ENCODE measurements around the gene BAIAP2L2.
"Not testable (repeated sequence)": the region's sequence is repeated elsewhere in the genome, so short reads cannot be mapped to it uniquely, and the experiment has no call there.

BAIAP2L2 gene

GRCh38 chr22:38127869-38128268 lies 17.4 kb upstream of the BAIAP2L2 start:
- no peak for DNase-seq

- DNase-seq: no peak
Measured at GRCh38 chr22:38126928-38127668, 16.6 kb upstream of the BAIAP2L2 start.

- DNase-seq: peak in 6 of 51 donors; percentile 17 to 41 (median 21)
Measured at GRCh38 chr22:38125751-38126201, 15.3 kb upstream of the BAIAP2L2 start.

GRCh38 chr22:38125038-38125610 lies 14.6 kb upstream of the BAIAP2L2 start:
- no peak for DNase-seq

DNA sequence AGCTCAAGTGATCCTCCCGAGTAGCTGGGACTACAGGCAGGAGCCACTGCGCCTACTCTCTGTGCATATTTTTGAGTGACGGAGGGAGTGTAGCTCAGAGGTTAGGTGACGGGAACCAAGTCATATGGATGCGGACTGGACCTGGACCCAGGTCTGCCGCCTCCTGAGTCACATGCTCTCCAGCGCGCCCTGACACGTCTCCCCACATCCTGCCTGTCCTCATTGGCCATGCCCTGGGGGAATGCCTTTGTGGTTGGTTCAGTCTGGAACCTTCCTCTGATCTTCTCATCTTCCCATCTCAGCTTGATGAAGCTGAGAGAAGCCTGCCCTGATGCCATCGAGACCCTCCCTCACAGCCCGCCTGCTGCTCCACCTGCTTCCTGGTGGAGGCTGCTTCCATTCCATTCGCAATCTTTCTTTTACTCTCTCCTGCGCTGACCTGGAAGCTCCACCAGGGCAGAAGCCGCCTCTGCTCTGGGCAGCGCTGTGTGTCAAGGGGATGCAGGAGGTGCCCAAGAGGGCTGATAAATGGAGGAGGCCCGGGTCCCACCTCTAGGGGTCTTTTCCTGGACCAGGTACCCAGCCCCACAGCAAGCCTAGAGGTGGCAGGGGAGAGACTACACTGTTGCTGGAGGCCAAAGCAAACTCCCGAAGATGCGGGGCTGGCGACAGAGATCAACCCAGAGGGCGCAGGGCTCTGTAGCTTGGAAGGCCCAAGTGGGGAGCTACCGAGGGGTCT lies 13.9 kb upstream of the BAIAP2L2 start:
- DNase-seq: no peak

GRCh38 chr22:38122616-38123015 lies 12.1 kb upstream of the BAIAP2L2 start:
- no peak for DNase-seq

DNA sequence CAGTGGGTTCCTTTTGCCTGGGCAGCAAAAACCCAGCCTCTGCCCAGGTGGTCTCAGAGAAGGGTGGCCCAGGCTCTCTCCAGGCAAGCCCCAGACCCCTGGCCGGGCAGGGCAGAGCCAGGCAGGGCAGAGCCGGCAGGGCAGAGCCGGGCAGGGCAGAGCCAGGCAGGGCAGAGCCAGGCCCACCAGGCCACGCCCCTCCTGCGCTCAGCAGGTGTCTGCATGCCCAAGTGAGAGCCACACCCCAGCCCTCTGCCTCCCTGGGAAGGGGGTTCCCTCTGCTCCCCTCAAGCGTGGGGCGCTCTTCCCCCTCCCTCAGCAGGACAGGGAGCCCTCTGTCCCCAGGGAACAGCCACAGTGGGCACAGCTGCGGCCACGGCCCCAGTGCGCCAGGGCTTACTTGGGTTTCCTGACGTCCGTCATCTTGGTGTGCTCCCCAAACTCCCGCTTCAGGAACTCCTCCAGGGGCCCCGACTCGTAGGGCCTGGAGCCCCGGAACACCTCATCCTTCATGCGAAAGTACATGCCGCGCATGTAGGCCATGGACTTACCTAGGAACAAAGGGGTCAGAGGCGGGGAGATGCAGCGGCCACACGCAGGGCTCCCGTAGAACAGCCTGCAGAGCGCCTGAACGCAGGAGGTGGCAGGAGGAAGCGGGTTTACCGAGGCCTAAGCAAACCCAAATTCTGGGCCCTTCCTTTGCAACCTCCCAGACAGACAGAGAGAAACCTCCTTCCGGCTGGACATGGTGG lies 10.1 kb upstream of the BAIAP2L2 start:
- DNase-seq: no peak

DNA sequence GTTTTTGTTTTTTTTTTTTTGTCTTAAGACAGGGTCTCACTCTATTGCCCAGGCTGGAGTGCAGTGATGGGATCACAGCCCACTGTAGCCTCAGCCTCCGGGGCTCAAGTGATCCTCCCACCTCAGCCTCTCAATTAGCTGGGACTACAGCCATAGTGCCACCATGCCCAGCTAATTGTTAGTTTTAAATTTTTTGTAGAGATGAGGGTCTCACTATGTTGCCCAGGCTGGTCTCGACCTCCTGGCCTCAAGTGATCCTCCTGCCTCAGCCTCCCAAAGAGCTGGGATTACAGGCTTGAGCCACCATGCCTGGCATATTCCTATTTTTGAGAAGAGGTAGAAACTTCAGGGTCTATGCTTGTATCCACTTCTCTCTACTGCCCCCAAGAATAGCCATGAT lies 8.3 kb upstream of the BAIAP2L2 start:
- DNase-seq: not testable (repeated sequence)

GRCh38 chr22:38118182-38118581 lies 7.7 kb upstream of the BAIAP2L2 start:
- DNase-seq: no peak

- not testable (repeated sequence) for DNase-seq
Measured at GRCh38 chr22:38117556-38117955, 7.1 kb upstream of the BAIAP2L2 start.

DNA sequence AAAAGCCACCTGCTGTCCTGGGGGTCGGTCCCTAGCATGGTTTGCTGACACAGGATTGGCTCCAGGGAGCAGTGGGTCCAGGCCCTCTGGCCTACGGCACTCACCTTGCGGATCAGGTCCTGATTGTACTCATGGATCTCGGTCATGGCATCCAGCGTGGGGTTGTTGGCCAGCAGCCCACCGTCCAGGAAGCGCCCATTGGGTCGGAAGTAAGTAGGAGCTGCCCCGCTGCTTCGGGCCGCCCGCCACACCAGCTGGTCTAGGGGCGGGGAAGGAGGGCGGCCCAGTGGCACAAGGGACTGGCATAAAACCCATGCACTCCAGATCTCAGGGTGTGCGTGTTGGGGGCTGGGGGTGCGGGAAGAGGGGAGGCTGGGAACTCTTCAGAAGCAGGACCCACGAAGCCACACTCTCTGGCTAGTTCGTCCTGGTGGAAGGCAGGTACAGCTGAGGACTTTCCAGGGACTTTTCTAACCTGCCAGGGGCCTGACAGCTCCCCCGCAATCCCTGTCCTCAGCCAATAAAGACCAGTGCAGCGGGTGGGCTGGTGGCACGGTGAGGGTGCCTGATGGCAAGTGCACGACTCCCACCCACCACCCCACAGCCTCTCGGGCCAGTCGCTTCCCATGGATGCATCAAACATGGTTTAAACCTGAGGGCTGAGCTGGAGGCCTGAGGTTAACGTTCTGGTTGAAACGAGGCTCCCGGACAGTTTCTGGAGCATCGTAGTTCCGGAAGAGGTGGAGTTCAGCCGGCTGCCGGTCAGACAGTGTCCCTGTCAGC lies 5.1 kb upstream of the BAIAP2L2 start:
- no peak for DNase-seq

GRCh38 chr22:38114484-38115398 lies 4.3 kb upstream of the BAIAP2L2 start:
- DNase-seq: peak; percentile 10 to 90 (median 71)

DNA sequence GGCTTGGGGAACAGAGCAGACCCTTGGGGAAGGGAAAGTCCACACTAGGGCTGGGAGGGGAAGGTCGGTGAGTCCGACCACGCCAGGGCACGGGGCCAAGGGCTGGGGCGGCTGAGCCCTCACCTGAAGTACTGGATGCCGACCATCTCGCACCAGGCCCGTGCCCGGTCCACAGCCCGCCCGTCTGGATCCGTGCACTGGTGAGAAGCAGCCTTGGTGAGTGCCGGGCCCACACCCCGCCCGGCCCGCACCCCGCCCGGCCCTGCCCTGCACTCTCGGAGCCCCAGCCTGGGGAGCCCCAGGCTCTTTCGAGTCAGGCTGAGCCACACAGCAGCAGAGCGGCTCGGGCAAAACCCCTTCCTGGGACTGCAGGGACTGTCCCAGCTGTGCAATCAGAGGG lies 1.9 kb upstream of the BAIAP2L2 start:
- no peak for DNase-seq

DNA sequence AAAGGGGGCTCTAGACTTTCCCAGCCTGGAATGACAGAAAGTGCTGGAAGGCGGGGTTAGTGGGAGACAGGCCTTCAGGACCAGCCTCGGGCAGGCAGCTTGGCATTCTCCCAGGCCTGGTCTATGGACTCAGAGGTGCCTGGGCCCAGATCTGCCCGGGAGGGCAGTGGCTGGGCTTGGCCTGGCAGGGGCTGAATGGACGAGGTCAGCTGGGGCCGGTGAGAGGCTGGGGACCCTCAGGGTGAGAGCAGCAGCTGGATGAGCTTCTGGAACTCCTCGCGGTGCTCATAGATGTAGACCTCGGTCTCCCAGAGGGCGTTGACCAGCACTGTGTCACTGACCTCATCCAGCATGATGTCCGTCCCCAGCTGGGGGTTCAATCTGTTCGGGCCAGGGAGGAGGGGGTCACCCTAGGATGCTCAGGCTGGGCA lies 1.5 kb upstream of the BAIAP2L2 start:
- DNase-seq: no peak

DNA sequence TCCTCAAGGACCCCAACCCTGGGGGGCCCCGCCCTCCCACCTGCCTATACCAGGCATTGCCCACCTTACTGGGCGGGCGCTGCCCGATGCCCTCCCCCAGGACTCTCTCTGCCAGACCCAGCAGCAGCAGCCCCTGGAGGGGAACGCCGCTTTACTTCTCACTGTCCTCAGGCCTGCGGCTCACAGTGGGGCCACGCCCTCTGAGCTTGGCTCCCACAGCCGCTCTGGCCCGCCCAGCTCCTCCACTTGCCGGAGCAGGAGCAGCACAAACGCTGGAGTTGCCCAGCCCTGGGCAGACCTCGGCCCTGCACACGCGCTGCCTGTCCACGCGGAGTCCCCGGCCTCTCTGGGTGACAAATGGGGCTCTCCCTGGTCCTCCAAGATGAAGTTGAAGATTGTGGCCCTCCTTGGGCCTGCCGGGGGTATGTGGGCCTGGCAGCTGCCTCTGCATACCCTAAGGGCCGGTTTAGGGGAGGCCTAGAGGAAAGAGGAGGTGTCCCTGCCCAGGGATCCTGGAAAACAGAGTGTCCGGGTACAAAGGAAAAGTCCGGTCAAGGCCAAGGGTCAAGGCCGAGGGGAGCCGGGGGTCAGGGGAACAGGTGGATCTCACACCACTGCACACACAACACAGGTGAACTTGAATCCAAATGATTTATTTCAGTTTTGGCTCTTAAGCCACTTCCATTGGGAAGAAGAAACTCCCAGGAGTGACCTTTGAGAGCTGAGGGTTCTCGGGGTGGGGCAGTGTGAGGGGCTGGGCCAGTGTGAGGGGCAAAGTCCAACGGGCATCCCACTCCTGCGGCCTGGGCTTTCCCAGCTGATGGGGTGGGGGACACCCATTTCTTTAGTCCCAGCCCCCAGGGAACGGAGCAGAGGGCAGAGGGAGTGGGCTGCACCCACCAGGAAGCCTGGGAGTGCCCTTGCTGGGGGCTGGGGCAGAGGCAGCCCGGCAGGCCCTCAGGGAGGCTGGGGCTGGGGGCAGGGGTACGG lies 674 bp upstream of the BAIAP2L2 start:
- no peak for DNase-seq

GRCh38 chr22:38109371-38110001 lies 998 bp downstream of the BAIAP2L2 start:
- no peak for DNase-seq

DNA sequence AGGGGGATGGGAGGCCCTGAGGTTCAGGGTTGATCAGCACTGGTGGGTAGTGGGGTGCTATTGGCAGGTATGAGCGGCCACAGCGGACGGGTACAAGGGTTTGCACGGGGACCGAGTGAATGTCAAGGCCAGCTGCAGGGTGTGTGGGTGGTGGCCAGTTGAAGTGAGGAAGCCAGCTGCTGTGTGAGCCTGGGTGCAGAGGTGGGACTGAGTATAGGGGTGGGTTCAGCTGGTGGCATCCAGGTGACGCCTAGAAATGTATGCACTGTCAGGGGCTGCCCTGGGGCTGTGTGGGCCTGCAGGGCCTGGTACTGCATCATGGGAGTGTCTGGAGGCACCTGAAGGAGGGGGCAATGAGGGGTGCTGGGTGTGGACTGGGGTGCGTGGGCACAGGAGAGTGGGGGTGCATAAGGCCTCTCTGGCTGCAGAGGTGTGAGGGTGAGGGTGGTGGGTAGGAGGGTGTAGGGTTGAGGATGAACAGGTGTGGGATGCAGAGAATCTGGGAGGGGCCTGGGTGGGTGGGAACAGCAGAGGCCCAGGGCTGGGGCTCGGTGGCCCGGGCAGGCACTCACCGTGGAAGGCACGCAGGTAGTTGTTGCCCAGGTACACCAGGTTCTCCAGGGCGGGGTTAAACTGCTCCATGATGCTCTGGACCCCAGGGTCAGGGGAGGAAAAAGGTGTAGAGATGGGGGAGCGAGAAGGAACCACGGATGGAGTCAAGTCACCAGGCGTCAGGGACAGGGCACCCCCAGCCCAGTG lies 1.7 kb downstream of the BAIAP2L2 start:
- DNase-seq: no peak
